Peyer's patch (tissue), 4 donors: ENCODE measurements around the gene PNPLA8. TPM values are rescaled to one million over a fixed set of nuclear protein-coding genes. Genes with fewer than 3 reads are reported as not detected.
A peak's percentile ranks its signal among the peaks of the same experiment; 100 is the strongest.

ENCODE experiments used
- DNase-seq, 3 donors: peaks; one replicate each; pipeline ENCODE4 v3.0.0-alpha.2; 2017 to 2019
- H3K27ac ChIP-seq, 4 donors: fragments of 200-600 bp; sonication (generic); one replicate each; pipeline ENCODE4 v1.5.1; 2016 to 2019
- H3K27me3 ChIP-seq, 2 donors: fragments of 200-600 bp; sonication (generic); one replicate each; pipeline ENCODE4 v1.5.1; 2019
- H3K36me3 ChIP-seq, 3 donors: fragments of 200-600 bp; sonication (generic); one replicate each; pipeline ENCODE4 v1.5.1; 2016 to 2019
- H3K4me1 ChIP-seq, 4 donors: fragments of 200-600 bp; sonication (generic); one replicate each; pipeline ENCODE4 v1.5.1; 2016 to 2019
- H3K4me3 ChIP-seq, 4 donors: fragments of 200-600 bp; sonication (generic); 1 replicate in 3 of 4; 2 replicates in 1 of 4; pipeline ENCODE4 v1.5.1; 2016 to 2019; ENCODE audit warnings: mild to moderate bottlenecking in 1 of 4
- H3K9me3 ChIP-seq, 4 donors: fragments of 200-600 bp; sonication (generic); one replicate each; pipeline ENCODE4 v1.5.1; 2016 to 2019; ENCODE audit warnings: mild to moderate bottlenecking in 1 of 4
- POLR2A ChIP-seq, 2 donors: fragments of 450-650 bp; IDR thresholded peaks; one replicate each; pipeline ENCODE4 v1.5.1; 2017; ENCODE audit warnings: antibody characterized with exemption in 2 of 2, mild to moderate bottlenecking in 2 of 2, moderate library complexity in 2 of 2
- total RNA-seq, 4 donors: library from RNA; depleted of rRNA; stranded (reverse); fragments of >200 nt; gene quantifications; one replicate each; pipeline ENCODE4 v1.1.0, GENCODE V29; 2016
- TF ChIP-seq, protein P1 (sequence below), 6 experiments: fragments of 450-650 bp in 4 of 6; fragments of 200-600 bp in 2 of 6; sonication (generic) in 1 of 6; IDR thresholded peaks; one replicate each; pipeline ENCODE4 v1.5.1; 2017 to 2019; ENCODE audit warnings: antibody characterized with exemption in 6 of 6, mild to moderate bottlenecking in 3 of 6, moderate library complexity in 1 of 6

PNPLA8 gene
- total RNA-seq, 4 donors from 2014 or later: 8.9 to 28.9 (median 20.1) TPM

DNA sequence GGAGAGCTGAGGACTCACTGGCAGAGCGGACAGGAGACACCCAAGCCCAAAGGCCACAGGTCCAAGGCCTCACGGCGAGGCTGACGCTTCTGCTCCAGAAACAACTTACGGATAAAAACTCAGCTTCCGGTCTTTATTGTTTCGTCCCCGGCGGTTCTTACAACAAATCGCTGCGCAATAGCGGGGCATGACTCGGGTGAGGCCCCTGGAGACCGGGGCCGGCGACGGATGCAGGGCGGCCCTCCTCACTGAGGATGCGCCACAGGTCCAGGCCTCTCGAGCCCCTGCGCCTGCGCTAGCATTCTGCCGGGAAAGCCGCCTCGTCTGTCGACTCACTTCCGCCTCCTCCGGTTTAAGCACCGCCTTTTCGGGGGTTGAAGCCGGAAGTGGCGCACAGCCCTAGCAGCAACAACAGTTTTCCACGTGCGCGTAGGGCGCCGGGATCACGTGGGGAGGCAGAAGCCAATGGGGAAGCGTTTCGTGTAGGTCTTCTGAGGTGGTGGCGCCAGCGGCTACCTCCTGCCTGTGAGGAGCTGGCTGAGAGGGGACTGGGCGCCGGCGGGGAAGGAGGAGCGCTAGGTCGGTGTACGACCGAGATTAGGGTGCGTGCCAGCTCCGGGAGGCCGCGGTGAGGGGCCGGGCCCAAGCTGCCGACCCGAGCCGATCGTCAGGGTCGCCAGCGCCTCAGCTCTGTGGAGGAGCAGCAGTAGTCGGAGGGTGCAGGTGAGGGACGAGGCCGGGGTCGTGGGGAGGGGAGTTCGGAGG is 43.6 kb upstream of the PNPLA8 start, which contains the start of the genes DNAJB9 and THAP5:
TSS of gene DNAJB9 (plus strand) at position 494 of the 765 bp plus-strand sequence. CDS start 1,853 bp downstream, outside the sequence.
TSS of gene THAP5 (minus strand) at position 326 of the 765 bp plus-strand sequence. CDS start at position 189, 137 bp downstream.
- Histone ChIP-seq H3K27me3 (no peaks in the 10 kb centered on the region), H3K9me3 (no peaks in the 10 kb centered on the region), H3K36me3 (peaks cover 0 to 27% (median 0%) of the 10 kb centered on the region in 3 donors), H3K4me1 (peaks cover 0 to 20% (median 9%) of the 10 kb centered on the region in 4 donors), H3K27ac (peak within 1 kb of the TSS; percentile 86 to 95 (median 94)), H3K4me3 (peak within 1 kb of the TSS; percentile 43 to 87 (median 82))
- DNase-seq: peak; percentile 99 to 100 (median 99)
- TF ChIP-seq POLR2A (IDR thresholded peaks at IDR 0.05): peak; percentile 91 to 97
- TF ChIP-seq, protein P1, sequence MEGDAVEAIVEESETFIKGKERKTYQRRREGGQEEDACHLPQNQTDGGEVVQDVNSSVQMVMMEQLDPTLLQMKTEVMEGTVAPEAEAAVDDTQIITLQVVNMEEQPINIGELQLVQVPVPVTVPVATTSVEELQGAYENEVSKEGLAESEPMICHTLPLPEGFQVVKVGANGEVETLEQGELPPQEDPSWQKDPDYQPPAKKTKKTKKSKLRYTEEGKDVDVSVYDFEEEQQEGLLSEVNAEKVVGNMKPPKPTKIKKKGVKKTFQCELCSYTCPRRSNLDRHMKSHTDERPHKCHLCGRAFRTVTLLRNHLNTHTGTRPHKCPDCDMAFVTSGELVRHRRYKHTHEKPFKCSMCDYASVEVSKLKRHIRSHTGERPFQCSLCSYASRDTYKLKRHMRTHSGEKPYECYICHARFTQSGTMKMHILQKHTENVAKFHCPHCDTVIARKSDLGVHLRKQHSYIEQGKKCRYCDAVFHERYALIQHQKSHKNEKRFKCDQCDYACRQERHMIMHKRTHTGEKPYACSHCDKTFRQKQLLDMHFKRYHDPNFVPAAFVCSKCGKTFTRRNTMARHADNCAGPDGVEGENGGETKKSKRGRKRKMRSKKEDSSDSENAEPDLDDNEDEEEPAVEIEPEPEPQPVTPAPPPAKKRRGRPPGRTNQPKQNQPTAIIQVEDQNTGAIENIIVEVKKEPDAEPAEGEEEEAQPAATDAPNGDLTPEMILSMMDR (IDR thresholded peaks at IDR 0.05): no peak

- H3K36me3 ChIP-seq: peaks cover 0 to 29% (median 0%) of the 10 kb centered on the region in 3 donors
- peaks cover 0 to 20% (median 9%) of the 10 kb centered on the region in 4 donors for H3K4me1 ChIP-seq
- no peak for DNase-seq
- no peaks in the 10 kb centered on the region for H3K9me3 ChIP-seq
- peak overlapping the region; percentile 86 to 95 (median 94) for H3K27ac ChIP-seq
- H3K27me3 ChIP-seq: no peaks in the 10 kb centered on the region
- TF ChIP-seq POLR2A (IDR thresholded peaks at IDR 0.05): no peak
- TF ChIP-seq, protein P1 (IDR thresholded peaks at IDR 0.05): no peak
- H3K4me3 ChIP-seq: peak overlapping the region; percentile 43 to 87 (median 82)
These were observed 43.0 kb upstream of the PNPLA8 start for GRCh38 chr7:108568801-108569380.

- no peak overlapping the region for H3K27ac ChIP-seq
- H3K4me3 ChIP-seq: no peak overlapping the region
- TF ChIP-seq POLR2A (IDR thresholded peaks at IDR 0.05): no peak
- TF ChIP-seq, protein P1 (IDR thresholded peaks at IDR 0.05): no peak
- H3K36me3 ChIP-seq: peaks cover 0 to 20% (median 2%) of the 10 kb centered on the region in 3 donors
- no peak for DNase-seq
- no peaks in the 10 kb centered on the region for H3K27me3 ChIP-seq
- H3K4me1 ChIP-seq: peaks cover 0 to 16% (median 6%) of the 10 kb centered on the region in 4 donors
- H3K9me3 ChIP-seq: no peaks in the 10 kb centered on the region
These were observed 40.1 kb upstream of the PNPLA8 start for GRCh38 chr7:108565987-108566386.

DNA sequence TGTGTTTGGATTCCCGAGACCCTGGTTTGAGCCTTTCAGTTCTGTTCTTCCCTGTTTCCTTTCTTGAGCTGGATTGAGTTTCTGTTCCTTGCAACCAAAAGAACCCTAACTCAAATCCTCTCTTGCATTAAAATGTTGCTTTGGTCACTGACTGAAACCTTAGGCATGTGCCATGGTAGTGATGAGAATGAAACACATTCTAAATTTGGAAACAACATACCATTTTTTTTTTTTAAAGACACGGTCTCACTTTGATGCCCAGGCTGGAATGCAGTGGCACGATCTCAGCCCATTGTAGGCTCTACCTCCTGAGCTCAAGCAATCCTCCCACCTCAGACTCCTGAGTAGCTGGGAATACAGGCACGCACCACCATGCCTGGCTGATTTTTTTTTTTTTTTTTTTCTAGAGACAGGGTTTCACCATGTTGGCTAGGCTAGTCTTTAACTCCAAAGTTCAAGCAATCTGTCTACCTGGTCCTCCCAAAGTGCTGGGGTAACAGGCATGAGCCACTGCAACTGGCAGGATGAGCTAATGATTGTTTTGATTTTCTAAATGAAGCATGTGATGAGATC is 35.2 kb upstream of the PNPLA8 start:
- no peak for DNase-seq
- H3K4me1 ChIP-seq: no peaks in the 10 kb centered on the region
- H3K4me3 ChIP-seq: no peak overlapping the region
- no peak for TF ChIP-seq POLR2A (IDR thresholded peaks at IDR 0.05)
- TF ChIP-seq, protein P1 (IDR thresholded peaks at IDR 0.05): no peak
- peaks cover 0 to 14% (median 7%) of the 10 kb centered on the region in 4 donors for H3K9me3 ChIP-seq
- H3K27me3 ChIP-seq: no peaks in the 10 kb centered on the region
- no peak overlapping the region for H3K27ac ChIP-seq
- H3K36me3 ChIP-seq: peaks cover 0 to 18% (median 5%) of the 10 kb centered on the region in 3 donors

DNA sequence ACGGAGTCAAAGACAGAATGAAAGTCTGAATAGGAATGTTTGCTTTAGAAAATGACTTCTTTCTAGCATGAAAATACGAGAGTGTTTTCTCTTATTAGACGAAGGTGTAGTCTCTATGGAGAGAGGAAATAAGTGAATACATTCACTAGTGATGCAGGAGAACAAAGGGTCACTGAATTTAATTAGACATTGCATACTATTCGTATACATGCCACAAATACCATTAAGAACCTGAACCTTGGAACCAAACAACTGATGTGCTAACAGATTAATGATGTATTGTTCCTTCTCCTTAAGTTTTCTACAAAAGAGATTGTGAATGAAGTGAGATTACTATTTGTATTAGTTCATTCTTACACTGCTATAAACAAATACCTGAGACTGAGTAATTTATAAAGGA is 33.3 kb upstream of the PNPLA8 start:
- peaks cover 0 to 5% (median 2%) of the 10 kb centered on the region in 3 donors for H3K36me3 ChIP-seq
- no peak overlapping the region for H3K4me3 ChIP-seq
- no peaks in the 10 kb centered on the region for H3K27me3 ChIP-seq
- H3K9me3 ChIP-seq: peaks cover 0 to 14% (median 7%) of the 10 kb centered on the region in 4 donors
- H3K4me1 ChIP-seq: no peaks in the 10 kb centered on the region
- DNase-seq: no peak
- no peak overlapping the region for H3K27ac ChIP-seq
- TF ChIP-seq, protein P1 (IDR thresholded peaks at IDR 0.05): no peak
- no peak for TF ChIP-seq POLR2A (IDR thresholded peaks at IDR 0.05)
